ENCODE measurements around the gene BTG1.

BTG1 gene

GRCh38 chr12:92132288-92132687, 13.4 kb downstream of the BTG1 start:
- peak in 3 of 6 experiments; percentile 28 to 54 (median 33) for DNase-seq

DNA sequence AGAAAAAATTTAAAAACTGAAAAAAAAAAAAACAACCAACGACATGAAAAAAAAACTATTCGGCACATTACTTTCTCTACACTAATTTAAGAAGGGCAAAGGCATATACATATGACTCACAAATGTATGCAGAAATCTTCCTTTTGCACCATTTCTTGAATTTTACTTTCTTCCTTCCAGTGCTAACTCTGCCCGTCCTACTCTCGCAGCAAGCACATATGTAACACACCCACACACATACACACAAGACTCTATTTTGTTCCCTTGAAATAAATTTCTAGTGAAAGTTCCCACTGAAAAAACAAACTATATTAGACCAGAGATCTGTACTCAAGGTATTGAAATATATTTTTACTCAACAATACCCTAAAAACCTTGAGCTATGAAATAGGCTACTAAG, 14.6 kb downstream of the BTG1 start:
- DNase-seq, result no peak

DNA sequence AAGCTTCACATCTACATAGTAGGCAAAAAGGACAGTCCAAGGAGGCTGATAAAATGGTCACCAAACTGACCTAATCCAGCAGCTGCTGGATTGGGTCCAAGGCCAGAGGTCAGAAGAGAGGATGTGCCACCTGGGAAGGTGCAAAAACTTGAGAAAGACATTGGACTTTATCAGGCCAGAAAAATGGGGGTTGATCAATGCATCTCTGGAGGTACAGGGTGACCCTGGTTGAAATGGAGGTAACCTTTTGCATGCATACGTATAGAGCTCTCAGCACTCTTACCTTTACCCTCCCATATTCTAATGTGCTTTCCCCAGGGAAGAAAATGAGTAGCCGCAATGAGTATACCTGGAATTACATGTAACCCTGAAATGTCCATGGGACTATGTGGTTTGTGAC, 16.0 kb downstream of the BTG1 start:
- DNase-seq, result no peak

DNA sequence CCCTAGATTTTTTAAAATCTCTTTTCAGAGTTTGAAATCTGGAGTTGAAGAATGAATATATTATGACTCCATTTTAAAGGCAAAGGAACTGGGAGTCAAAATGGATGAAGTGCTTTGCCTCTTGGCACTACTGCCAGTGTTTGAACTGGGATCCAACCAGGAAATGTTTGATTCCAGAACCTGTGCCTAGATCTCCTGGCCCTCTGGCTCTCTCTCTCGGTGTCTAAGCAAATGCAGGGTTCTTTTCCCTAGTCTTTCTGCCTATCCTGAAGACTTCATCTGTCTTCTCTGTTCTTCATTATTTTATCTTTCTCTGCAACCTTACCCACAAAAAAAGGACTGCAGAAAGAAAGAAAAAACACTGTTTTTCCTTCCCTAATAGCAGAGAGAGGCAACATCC, 17.0 kb downstream of the BTG1 start:
- DNase-seq, result no peak

DNA sequence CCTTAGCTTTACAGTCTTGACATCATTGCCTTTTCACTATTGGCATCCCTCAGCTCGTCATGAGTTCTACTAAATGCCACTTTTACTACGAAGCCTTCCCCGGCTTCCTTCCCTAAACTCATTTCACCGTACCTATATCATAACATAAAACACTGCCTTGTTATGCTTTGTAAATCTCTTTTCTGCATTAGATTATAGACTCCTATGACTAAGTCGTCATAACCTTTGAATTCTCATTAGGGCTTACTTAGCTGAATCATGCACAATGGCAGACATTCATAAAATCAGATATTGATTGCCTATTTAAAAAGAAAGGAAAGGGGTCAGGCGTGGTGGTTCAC, 21.0 kb downstream of the BTG1 start:
- DNase-seq, result no peak

DNA sequence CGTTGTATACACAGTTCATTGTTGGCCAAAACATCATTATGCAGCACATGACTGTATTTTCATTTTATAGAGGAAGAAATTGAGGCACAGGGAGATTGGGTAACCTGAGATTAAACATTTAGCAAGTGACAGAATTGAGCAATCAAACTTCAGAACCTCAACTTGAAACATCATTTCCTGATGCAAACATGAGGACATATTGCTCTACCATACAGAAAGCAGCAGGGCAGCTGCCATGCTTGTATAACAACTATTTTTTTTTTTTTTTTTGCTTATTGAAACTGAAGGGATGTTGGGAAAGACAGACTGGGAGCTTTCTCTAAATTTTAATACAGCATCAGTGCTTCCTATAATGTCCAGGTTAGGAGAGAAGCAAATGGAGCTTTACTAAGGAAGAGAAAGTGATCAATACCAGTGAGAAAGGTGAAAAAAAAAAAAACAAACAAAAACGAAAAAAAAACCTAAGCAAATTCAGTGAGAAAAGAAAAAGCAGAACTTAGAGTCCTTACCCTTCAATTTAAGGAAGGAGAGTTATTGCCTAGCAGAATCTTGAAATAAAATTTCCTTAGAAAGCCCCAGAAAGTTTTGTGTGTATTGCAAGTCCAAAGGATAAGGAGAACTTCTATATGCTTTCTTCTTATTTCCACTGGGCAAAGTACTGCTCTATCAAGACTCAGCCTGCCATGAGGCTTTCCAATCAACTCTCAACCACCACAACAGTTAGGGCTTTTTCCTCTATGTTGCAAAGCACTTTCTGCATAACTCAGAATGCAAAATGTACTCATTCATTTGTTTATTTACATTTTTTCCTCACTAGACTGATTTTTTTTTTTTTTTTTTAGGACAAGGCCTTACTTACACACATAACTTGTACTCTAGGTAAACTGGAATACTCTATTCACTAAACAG, 21.6 kb downstream of the BTG1 start:
- DNase-seq, result no peak

GRCh38 chr12:92122941-92123779, 22.5 kb downstream of the BTG1 start:
- no peak for DNase-seq

DNA sequence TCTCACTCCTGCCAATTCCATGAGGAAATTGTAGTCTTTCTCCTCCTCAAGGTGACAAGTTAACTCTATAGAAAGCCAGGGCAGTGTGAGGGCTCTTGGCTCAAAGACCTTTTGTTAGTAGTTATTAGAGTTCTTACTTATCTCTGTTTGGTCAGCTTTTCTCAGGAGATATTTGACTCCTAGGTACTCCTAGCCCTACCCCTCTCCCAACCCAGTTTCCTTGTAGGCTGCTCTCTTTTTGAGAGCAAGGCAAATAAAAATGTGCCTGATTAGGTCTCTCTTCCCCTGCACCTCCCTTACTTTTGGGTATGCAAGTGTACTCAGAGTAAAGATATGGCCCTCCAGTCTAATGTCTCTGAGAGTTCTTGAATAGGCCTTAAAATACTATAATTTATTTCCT, 23.8 kb downstream of the BTG1 start:
- no peak for DNase-seq

GRCh38 chr12:92118826-92119536, 26.7 kb downstream of the BTG1 start:
- no peak for DNase-seq

- DNase-seq, result no peak
Observed at GRCh38 chr12:92114834-92115233, 30.8 kb downstream of the BTG1 start.

GRCh38 chr12:92111256-92111655, 34.4 kb downstream of the BTG1 start:
- DNase-seq, result no peak

DNA sequence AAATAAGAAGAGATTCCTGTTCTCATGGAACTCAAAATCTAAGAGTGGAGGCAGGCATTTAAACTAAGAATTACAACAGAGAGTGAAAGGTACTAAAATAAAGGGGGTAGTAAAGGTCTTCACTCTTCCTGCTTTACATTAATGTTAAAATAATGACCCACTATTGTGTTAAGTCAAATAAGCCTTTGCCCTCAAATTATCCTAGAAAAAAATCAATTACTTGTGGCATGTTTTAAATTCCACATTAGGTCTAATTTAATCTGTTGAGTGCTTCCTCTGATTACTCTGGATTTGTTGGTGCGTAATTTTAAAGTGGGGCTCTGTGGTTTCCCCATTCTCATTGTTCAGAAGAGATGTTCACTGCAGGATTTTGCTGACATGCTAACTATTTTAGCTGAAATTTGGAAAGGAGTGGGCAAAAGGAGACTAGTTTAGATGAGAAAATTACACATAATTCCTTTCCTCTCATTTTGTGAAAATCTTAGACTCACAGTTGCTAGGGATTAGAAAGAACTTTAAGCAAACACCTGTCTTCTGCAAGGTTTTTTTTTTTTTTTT, 35.5 kb downstream of the BTG1 start:
- no peak for DNase-seq

DNA sequence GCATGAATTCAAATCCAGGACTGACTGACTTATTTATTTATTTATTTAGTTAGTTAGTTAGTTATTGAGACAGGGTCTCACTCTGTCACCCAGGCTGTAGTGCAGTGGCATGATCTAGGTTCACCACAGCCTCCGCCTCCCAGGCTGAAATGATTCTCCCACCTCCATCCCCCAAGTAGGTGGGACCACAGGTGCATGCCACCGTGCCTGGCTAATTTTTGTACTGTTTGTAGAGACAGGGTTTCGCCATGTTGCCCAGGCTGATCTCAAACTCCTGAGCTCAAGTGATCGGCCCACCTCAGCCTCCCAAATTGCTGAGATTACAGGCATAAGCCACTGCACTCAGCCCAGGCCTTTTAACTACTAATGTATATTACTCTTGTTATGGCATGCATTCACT, 36.0 kb downstream of the BTG1 start:
- DNase-seq, result no peak

DNA sequence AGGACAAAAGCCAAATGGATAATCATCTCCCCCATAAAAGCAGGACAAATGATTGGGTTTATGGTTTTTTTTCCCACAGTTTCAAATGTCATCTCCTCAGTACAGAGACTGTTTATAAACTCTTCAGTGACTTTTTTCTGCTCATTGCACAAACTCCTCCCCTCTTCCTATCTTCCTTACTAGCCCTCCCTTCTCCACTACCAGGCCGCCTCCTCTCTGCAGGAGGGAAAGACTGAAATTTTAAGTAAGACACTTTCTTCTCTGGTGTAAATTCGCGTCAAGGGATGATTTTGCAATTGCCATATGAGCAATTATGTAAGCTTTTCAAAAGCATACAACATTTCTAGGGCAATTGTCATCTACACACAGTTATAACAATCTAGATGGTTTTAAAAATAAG, 37.0 kb downstream of the BTG1 start:
- no peak for DNase-seq

GRCh38 chr12:92107621-92108131, 38.0 kb downstream of the BTG1 start:
- no peak for DNase-seq

GRCh38 chr12:92107094-92107493, 38.6 kb downstream of the BTG1 start:
- DNase-seq, result no peak

DNA sequence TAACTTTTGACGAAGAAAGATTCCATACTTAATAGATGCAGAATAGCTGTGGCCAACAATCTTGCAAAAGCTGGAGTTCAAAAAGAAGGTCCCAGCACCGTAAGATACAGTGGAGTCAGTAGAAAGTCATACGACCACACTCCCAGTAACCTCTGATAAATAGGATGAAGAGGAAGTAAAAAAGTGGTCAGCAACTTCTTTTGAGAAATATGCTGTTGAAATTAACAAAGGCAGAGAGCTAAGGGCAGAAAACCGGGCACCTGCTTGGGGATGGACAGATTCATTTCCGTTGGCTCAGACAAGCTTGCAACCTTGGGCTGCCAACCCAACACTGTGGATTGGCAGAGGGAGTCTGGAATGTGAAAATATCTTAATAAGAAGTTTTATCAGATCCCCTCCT, 40.0 kb downstream of the BTG1 start:
- peak in 1 of 6 experiments; percentile 17 for DNase-seq

GRCh38 chr12:92105110-92105509, 40.5 kb downstream of the BTG1 start:
- no peak for DNase-seq

- DNase-seq, result no peak
Observed at GRCh38 chr12:92102606-92103005, 43.0 kb downstream of the BTG1 start.

DNA sequence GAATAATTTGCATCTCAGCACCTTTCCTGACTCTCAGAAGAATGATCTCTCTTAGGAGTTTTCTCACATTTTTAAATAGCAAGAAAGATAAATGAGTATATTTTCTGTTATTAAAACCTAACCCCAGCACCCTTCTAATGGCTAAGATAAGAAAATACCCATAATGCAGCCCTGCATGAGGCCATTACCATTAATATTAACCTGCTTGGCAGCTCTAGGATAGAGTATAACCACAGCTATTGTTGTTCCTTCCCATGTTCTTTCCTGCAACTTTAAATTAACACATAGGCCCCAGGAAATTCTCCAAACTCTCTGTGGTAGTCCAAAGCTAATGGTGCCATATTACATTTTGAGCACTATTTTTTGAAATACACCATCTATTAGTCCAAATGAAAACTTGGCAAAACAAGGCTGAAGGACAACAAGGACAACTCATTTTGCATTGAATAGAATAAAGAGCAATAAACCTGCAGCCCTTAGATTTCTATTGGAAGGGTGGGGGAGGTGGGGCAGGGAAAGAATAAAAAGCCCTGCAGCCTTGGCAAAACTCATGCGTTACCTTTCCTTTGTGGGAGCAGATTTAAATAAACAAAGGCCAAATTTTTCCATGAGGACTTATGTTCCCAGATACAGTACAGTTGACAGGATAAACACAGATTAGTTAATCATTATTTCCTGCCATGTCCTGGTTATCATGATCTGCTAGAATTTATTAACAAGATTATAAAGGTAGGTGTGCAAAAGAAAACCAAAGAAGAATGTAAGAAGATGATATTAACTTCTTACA, 46.9 kb downstream of the BTG1 start:
- DNase-seq, result no peak

DNA sequence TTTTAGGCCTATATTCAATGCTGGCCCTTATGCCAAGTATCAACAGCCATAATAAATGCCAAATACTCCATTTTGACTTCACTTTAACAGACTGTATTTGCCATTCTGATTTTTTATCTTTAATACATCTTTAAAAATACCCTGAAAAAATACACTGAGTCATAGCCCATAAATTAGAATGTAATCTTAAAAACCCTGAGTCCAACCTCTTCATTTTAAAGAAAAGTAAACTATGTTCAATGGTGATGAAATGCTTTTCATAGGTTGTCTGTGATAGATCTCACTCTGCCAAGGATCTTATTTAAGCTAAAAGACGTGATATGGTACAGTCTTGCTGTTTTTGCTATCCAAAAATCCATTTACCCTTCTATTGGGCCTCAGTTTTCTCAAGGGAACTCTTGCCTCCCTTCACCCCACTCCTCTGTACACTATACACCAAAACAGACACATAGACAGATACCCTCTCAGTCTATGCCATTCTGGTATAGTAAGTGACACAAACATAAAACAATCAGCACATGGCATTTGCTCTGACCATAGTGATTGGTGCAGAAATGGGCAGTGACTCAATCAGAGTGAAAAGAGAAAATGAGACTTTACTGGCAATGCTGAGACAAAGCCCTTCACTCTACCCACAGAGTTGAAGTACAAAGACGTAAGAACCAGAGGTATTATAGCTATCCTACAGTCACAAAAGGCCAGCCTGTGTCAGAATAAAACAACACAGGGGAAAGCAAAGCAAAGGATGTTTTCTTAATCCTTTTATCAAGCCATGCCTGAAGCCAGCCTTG, 49.1 kb downstream of the BTG1 start:
- no peak for DNase-seq

All from stimulated activated naive CD4-positive, alpha-beta T cell (primary cell).